GM19467 (cell line): ENCODE data around the gene MCAM.

Source experiments
- ATAC-seq: cut with Tn5 transposase; IDR thresholded peaks from one replicate; pipeline ENCODE4 v1.9.1; 2021; ENCODE audit warnings: mild to moderate bottlenecking, moderate library complexity; ENCODE audit not compliant: unreplicated experiment

MCAM gene

GRCh38 chr11:119346605-119347004, 29.7 kb upstream of the MCAM start, which contains the start of gene MFRP:
Gene MFRP (minus strand): TSS chr11:119346705. CDS start chr11:119346513, 192 bp downstream.
- no peak for ATAC-seq

GRCh38 chr11:119345685-119346084, 28.8 kb upstream of the MCAM start:
- ATAC-seq: no peak

GRCh38 chr11:119344291-119345010, 27.5 kb upstream of the MCAM start:
- ATAC-seq: no peak

GRCh38 chr11:119343726-119344125, 26.8 kb upstream of the MCAM start:
- ATAC-seq: no peak

GRCh38 chr11:119342362-119343130, 25.6 kb upstream of the MCAM start:
- no peak for ATAC-seq

GRCh38 chr11:119342023-119342300, 25.0 kb upstream of the MCAM start:
- ATAC-seq: no peak

- ATAC-seq: no peak
Measured at GRCh38 chr11:119341222-119342022, 24.5 kb upstream of the MCAM start.

- ATAC-seq: no peak
Measured at GRCh38 chr11:119340335-119341221, 23.6 kb upstream of the MCAM start, which contains the start of gene C1QTNF5. Gene C1QTNF5 (minus strand): TSS chr11:119340883. CDS start chr11:119340397, 486 bp downstream.

- ATAC-seq: no peak
Measured at GRCh38 chr11:119339589-119340334, 22.8 kb upstream of the MCAM start.

- ATAC-seq: no peak
Measured at GRCh38 chr11:119338965-119339588, 22.1 kb upstream of the MCAM start.

GRCh38 chr11:119338318-119338890, 21.5 kb upstream of the MCAM start:
- ATAC-seq: no peak

- no peak for ATAC-seq
Measured at GRCh38 chr11:119337581-119338317, 20.8 kb upstream of the MCAM start.

- ATAC-seq: no peak
Measured at GRCh38 chr11:119336744-119337469, 20.0 kb upstream of the MCAM start.

GRCh38 chr11:119335655-119336543, 19.0 kb upstream of the MCAM start:
- ATAC-seq: no peak

GRCh38 chr11:119335091-119335654, 18.2 kb upstream of the MCAM start:
- no peak for ATAC-seq

GRCh38 chr11:119334174-119334930, 17.4 kb upstream of the MCAM start, which contains the start of gene RNF26:
Gene RNF26 (plus strand): TSS chr11:119334527. CDS start chr11:119335123, 596 bp downstream.
- ATAC-seq: peak; percentile 82
